Gastrocnemius medialis (tissue), 4 donors: Measurements from ENCODE around the gene KCNT1. TPM values are rescaled to one million over a fixed set of nuclear protein-coding genes. Genes with fewer than 3 reads are reported as not detected.

Experiments
- ATAC-seq, 2 donors: fragments of 150-250 bp; one replicate each; pipeline ENCODE4 v1.9.1; 2016
- DNase-seq, 2 donors: peaks; one replicate each; pipeline ENCODE4 v3.0.0-alpha.2; 2019
- H3K27ac ChIP-seq, 4 donors: fragments of 200-600 bp; sonication (generic); 1 replicate in 1 of 4; 2 replicates in 3 of 4; pipeline ENCODE4 v1.5.1; 2016 to 2018; ENCODE audit warnings: mild to moderate bottlenecking in 2 of 4, moderate library complexity in 1 of 4
- H3K27me3 ChIP-seq, 3 donors: fragments of 200-600 bp; sonication (generic) in 2 of 3; 1 replicate in 1 of 3; 2 replicates in 2 of 3; pipeline versions ENCODE4 v1.5.1 to v1.6.0; 2016 to 2019; ENCODE audit warnings: mild to moderate bottlenecking in 1 of 3, moderate library complexity in 1 of 3
- H3K36me3 ChIP-seq, 2 donors: fragments of 200-600 bp; sonication (generic) in 1 of 2; one replicate each; pipeline ENCODE4 v1.5.1; 2017 to 2018
- H3K4me1 ChIP-seq, 2 donors: fragments of 200-600 bp; sonication (generic) in 1 of 2; one replicate each; pipeline ENCODE4 v1.5.1; 2016 to 2017; ENCODE audit warnings: mild to moderate bottlenecking in 2 of 2
- H3K4me3 ChIP-seq, 4 donors: fragments of 200-600 bp; sonication (generic) in 3 of 4; 1 replicate in 1 of 4; 2 replicates in 3 of 4; pipeline ENCODE4 v1.5.1; 2016 to 2019; ENCODE audit warnings: mild to moderate bottlenecking in 2 of 4
- H3K9me3 ChIP-seq, 3 donors: fragments of 200-600 bp; sonication (generic) in 2 of 3; 1 replicate in 1 of 3; 2 replicates in 2 of 3; pipeline ENCODE4 v1.5.1; 2016 to 2019
- POLR2A ChIP-seq, 2 donors: fragments of 450-650 bp; IDR thresholded peaks; one replicate each; pipeline ENCODE4 v1.6.1; 2017; ENCODE audit warnings: antibody characterized with exemption in 2 of 2, mild to moderate bottlenecking in 2 of 2, moderate library complexity in 2 of 2
- in situ Hi-C, 4 donors: fragments of 200-750 bp; cut with MboI; loops; one replicate each; pipeline versions ENCODE4 v1.15.0 to v1.8.0; 2017; ENCODE audit warnings: low sequenced_read_pairs in 4 of 4
- intact Hi-C: fragments of 100-400 bp; cut with DNase I; formaldehyde crosslinking; loops from one replicate; pipeline ENCODE4 v1.15.1; 2023; ENCODE audit warnings: low total_unique reads
- total RNA-seq, 4 donors: library from RNA; depleted of rRNA; stranded (reverse); fragments of >200 nt; gene quantifications; one replicate each; pipeline versions ENCODE4 v1.1.0 to v1.2.3, GENCODE V29; 2016
- TF ChIP-seq, protein P1 (sequence below), 5 experiments: fragments of 450-650 bp in 3 of 5; fragments of 200-600 bp in 2 of 5; sonication (generic) in 2 of 5; IDR thresholded peaks in 4 of 5; conservative IDR thresholded peaks in 1 of 5; 1 replicate in 4 of 5; 2 replicates in 1 of 5; pipeline ENCODE4 v1.5.1; 2016 to 2019; ENCODE audit warnings: antibody characterized with exemption in 5 of 5, mild to moderate bottlenecking in 3 of 5, moderate library complexity in 3 of 5

Gene KCNT1
- total RNA-seq, 4 donors from 2014 or later = 2.3 to 8.7 (median 5.3) TPM

DNA sequence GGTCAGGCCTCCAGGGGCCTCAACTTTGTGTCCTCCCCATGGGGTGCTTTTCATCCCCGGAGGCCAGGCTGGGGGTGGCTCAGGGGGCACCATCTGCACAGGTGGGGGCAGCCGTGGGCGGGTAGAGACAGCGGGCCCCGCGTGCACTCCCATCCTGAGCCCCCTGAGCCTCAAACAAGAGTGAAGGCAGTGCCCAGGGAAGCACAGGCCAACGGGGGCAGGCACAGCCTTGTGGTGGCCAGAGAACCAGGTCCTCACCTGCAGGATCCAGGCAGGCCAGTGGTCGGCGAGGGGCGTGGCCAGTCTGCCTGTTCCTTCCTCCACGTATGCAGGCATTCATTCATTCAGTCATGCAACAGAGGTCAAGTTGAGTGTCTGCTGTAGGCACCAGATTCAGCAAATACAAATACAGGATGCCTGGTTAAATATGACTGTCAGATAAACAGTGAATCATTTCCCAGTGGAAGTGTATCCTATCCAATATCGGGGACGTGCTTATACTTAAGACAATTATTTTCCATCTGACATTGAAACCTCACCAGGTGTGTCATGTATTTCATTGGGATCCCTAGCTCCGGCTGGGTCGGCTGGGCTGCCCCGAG lies 22.3 kb downstream of the KCNT1 start:
- no peak for TF ChIP-seq POLR2A (IDR thresholded peaks at IDR 0.05)
- TF ChIP-seq, protein P1, sequence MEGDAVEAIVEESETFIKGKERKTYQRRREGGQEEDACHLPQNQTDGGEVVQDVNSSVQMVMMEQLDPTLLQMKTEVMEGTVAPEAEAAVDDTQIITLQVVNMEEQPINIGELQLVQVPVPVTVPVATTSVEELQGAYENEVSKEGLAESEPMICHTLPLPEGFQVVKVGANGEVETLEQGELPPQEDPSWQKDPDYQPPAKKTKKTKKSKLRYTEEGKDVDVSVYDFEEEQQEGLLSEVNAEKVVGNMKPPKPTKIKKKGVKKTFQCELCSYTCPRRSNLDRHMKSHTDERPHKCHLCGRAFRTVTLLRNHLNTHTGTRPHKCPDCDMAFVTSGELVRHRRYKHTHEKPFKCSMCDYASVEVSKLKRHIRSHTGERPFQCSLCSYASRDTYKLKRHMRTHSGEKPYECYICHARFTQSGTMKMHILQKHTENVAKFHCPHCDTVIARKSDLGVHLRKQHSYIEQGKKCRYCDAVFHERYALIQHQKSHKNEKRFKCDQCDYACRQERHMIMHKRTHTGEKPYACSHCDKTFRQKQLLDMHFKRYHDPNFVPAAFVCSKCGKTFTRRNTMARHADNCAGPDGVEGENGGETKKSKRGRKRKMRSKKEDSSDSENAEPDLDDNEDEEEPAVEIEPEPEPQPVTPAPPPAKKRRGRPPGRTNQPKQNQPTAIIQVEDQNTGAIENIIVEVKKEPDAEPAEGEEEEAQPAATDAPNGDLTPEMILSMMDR (IDR thresholded peaks at IDR 0.05 in 4 of 5, conservative IDR thresholded peaks at IDR 0.05 in 1 of 5) = no peak
- no peak for DNase-seq
- H3K36me3 ChIP-seq = no peaks in the 10 kb centered on the region
- intact Hi-C loops = no loop called here
- ATAC-seq = no peak
- in situ Hi-C loops = no loop called here
- no peaks in the 10 kb centered on the region for H3K27me3 ChIP-seq
- no peaks in the 10 kb centered on the region for H3K9me3 ChIP-seq
- no peak overlapping the region for H3K27ac ChIP-seq
- H3K4me3 ChIP-seq = no peak overlapping the region
- H3K4me1 ChIP-seq = no peaks in the 10 kb centered on the region

DNA sequence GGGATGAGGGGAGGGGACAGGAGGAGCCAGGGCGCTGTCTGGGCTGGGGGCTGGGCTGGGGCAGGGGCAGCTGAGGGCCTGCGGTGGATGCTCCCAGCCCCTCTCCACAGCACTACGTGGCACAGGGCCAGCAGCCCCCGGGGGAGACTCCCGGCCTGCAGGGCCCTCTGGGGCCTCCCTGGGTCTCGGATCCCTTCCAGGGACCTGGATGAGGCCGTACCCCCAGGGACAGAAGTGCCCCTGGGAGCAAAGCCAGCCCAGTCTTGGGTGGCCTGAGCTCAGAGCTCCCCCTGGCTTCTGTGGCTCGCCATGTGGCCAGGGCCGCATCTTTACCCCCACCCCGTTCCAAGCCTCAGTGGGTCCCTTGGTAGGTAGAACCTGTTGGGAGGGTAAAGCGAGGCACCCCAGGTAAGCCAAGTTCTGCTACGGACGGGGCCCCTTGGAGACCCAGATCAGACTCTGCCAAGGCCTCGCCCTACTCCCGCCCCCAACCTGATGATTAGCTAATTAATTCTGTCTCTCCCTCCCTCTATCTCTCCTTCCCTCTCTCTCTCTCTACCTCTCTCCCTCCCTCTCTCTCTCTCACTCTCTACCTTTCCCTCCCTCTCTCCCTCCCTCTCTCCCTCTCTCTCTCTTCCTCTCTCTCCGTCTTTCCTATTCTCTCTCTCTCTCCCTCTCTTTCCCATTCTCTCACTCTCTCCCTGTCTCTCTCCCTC lies 24.3 kb downstream of the KCNT1 start:
- no peaks in the 10 kb centered on the region for H3K36me3 ChIP-seq
- intact Hi-C loops = no loop called here
- H3K9me3 ChIP-seq = no peaks in the 10 kb centered on the region
- no peak overlapping the region for H3K27ac ChIP-seq
- H3K4me1 ChIP-seq = no peaks in the 10 kb centered on the region
- ATAC-seq = no peak
- in situ Hi-C loops = no loop called here
- H3K27me3 ChIP-seq = no peaks in the 10 kb centered on the region
- DNase-seq = no peak
- H3K4me3 ChIP-seq = no peak overlapping the region
- TF ChIP-seq, protein P1 (IDR thresholded peaks at IDR 0.05 in 4 of 5, conservative IDR thresholded peaks at IDR 0.05 in 1 of 5) = no peak
- no peak for TF ChIP-seq POLR2A (IDR thresholded peaks at IDR 0.05)

DNA sequence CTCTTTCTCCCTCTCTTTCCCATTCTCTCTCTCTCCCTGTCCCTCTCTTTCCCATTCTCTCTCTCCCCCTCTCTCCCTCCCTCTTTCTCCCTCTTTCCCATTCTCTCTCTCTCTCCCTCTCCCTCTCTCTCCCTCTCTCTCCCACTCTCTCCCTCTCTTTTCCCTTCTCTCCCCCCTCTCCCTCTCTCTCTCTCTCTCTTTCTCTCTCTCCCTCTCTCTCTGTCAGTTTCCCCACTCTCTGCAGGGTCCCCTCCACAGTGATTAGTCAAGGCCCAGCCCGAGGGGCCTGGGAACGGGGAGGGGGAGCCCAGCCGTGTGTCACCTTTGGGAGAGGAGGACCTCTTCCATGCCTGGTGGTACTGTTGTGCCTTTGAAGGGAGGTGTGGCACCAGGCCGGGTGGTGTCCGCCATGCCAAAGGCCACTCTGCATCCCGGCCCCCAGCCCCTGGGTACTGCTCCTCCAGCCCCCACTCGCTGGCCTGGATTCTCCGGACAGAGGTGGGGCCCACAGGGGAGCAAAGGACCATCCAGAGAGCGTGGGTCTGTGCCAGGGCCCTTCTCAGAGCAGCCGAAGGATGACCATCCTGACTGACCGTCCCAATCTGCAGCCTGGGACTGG lies 25.4 kb downstream of the KCNT1 start:
- no peak overlapping the region for H3K27ac ChIP-seq
- TF ChIP-seq POLR2A (IDR thresholded peaks at IDR 0.05) = no peak
- TF ChIP-seq, protein P1 (IDR thresholded peaks at IDR 0.05 in 4 of 5, conservative IDR thresholded peaks at IDR 0.05 in 1 of 5) = no peak
- ATAC-seq = no peak
- in situ Hi-C loops = no loop called here
- no peak for DNase-seq
- H3K4me1 ChIP-seq = no peaks in the 10 kb centered on the region
- no peaks in the 10 kb centered on the region for H3K9me3 ChIP-seq
- no peak overlapping the region for H3K4me3 ChIP-seq
- intact Hi-C loops = no loop called here
- H3K27me3 ChIP-seq = no peaks in the 10 kb centered on the region
- no peaks in the 10 kb centered on the region for H3K36me3 ChIP-seq

DNA sequence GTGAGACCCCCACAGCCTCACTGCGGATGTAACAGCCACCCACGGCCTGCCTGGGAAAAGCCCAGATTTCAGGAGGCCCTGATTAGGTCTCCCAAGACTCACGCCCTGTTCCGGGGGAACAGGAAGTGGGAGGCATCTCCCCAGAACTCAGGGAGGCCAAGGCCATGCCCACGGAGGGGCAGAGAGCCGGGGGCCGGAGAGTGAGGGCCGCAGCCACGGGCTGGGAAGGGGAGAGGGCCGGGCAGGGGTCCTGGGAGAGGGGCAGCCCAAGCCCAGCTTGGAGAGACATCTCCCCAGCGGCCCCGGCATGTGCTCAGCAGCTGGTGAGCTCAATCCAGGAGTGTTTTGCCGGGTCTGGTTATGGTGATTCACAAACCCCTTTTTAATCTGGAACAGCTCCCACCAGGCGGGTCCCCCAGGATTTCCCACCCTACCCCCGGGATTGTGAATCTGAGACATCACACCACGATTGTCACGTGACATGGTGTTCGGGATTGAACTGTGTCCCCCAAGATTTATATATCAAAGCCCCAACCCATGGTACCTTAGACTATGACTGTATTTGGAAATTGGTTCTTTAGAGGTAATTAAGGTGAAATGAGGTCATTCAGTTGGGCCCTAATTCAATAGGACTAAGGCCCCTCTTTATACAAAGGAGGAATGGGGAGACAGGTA lies 26.6 kb downstream of the KCNT1 start:
- Histone ChIP-seq H3K27ac (no peak overlapping the region), H3K4me3 (no peak overlapping the region), H3K9me3 (no peaks in the 10 kb centered on the region), H3K27me3 (no peaks in the 10 kb centered on the region), H3K36me3 (no peaks in the 10 kb centered on the region), H3K4me1 (no peaks in the 10 kb centered on the region)
- no peak for DNase-seq
- ATAC-seq = no peak
- TF ChIP-seq POLR2A (IDR thresholded peaks at IDR 0.05) = no peak
- TF ChIP-seq, protein P1 (IDR thresholded peaks at IDR 0.05 in 4 of 5, conservative IDR thresholded peaks at IDR 0.05 in 1 of 5) = no peak
- intact Hi-C loops (no loop called here), in situ Hi-C loops (no loop called here)
